H4 (cell line): ENCODE measurements around the gene SOX1. TPM values are rescaled to one million over a fixed set of nuclear protein-coding genes. Genes with fewer than 3 reads are reported as not detected.

Experiments
- DNase-seq: peaks from one replicate; pipeline ENCODE4 v3.0.0-alpha.2; 2015; ENCODE audit warnings: low spot score
- total RNA-seq: library from RNA; depleted of rRNA; stranded (reverse); fragments of >200 nt; shearing (Covaris generic); gene quantifications from 2 replicates; pipeline ENCODE4 v1.2.3, GENCODE V29; 2014

The SOX1 gene
- total RNA-seq, 1 experiment from 2014 or later = not detected

- DNase-seq = no peak
Measured at GRCh38 chr13:112106478-112107141, 39.7 kb downstream of the SOX1 start.

DNA sequence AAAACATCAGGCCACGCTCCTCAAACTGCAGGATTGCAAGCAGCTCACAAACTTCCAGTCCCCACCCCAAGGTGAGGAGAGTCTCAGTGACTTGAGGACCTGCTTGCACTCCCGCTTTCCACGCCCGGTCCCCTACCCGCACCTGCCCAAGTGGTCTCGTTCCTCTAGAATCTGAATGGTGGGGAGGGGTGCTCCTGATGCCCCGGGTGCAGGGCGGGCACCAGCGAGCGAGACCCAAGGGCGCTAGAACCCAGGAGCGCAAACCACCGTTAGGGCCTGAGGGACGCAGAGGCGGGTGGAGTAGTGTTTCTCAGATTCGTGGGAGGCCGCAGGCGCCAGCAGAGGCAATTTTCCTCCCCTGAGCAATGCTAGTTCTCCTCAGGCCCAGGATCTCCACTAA lies 40.3 kb downstream of the SOX1 start:
- DNase-seq = no peak

DNA sequence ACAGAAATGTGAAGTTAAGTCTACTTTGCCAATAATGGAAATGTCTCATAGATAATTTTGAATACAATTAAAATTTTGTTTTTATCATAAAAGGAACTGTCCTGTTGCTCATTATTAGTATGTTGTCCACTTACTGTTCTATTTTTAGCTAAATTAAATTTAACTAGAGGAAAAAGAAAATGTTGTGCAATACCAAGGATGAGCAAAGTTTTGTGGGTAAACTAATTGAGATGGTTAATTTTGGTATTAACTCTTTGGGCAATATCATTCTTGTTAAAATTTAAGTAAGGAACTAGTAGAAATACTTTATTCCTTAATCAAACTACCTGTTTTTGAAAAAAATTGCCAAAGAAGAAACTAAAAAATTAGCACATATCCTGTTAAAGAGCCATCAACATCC lies 43.5 kb downstream of the SOX1 start:
- no peak for DNase-seq

- no peak for DNase-seq
Measured at GRCh38 chr13:112111239-112111857, 44.4 kb downstream of the SOX1 start.

DNA sequence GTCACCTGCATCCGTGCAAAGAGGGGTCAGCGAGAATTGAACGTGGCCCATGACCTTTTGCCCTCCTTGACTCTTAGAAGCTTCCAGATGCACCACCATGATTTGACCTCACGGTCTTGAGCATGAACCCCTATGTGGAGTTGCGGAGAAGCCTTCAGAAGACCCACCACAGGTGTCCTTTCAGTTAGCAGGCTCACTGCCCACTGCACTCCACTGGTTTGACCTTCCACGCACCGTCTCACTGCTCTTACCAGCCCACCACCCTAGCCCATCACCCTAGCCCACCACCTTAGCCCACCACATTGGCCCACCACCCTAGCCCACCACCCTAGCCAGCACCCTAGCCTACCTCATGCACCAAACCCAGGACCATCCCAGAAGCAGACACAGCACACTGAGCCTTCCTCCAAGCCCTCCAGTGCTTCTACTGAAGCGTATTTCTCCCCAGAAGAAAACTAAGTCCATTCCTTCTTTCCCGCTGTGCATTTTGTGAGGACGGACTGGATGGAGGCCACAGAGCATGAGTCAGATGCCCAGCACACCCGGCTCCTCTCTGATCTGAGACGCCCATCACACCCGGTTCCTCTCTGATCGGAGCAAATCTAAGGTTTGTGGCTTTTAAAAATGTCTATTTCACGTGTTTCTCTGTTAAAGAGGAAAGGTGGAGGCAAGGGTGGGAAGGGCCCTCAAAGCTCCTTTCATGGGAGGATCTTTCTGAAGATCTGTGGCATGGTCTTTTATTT lies 45.8 kb downstream of the SOX1 start:
- no peak for DNase-seq

DNA sequence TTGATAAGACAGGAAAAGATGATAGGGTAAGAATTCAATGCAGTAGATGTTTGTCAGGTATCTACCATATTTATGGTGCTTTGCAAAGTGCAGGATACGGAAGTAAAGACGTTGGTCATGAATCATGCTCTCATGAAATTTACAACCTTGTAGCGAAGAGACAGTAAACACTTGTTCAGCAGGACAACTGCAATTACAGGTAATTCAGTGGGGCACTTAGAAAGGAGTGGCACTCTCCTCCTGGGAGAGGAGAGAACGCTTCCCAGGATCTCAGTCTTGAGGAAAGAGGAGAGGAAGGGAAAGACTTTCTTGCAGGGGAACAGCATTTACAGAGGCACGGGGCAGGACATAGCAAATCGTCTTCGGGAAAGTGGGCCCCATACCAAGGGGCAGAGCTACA lies 46.4 kb downstream of the SOX1 start:
- no peak for DNase-seq

- DNase-seq = no peak
Measured at GRCh38 chr13:112113851-112114250, 46.9 kb downstream of the SOX1 start.

- DNase-seq = no peak
Measured at GRCh38 chr13:112114391-112114790, 47.4 kb downstream of the SOX1 start.

GRCh38 chr13:112115403-112116091 lies 48.6 kb downstream of the SOX1 start:
- DNase-seq = no peak

DNA sequence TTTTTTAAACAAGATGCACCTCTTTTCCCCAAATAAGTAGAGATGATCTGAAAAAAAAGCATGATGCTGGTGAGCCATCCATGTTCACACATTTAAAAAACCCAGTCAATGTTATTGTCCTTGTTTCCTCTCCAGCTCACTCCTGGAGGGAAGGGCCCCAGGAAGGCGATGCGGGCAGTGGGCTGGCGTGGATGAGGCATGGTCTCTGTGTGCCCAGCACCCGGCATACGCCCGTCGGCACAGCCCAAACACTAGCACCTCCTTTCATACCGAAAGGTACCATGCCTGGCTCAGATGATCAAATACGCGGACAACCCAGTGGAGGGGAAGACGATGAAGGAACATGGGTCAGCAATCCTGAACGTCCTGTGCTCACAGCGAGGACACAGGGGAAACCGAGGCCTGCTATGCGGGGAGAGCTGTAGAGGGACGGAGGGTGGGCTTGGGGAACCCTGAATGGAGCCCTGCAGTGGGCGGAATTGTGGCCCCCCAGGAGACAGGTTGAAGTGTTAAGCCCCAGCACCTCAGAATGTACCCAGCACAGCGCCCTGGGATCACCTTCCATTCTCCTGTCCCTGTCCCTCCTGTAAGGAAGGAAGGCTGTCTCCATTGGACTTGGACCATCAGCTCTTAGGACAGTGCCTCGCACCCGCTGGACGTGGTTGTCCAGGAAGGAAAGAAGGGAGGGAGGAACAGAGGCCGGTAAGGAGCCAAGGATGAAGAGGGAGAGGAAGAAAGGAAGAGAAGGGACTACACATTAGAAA lies 49.4 kb downstream of the SOX1 start:
- DNase-seq = no peak

GRCh38 chr13:112117258-112117954 lies 50.5 kb downstream of the SOX1 start:
- DNase-seq = no peak

- DNase-seq = no peak
Measured at GRCh38 chr13:112117955-112118302, 51.0 kb downstream of the SOX1 start.

DNA sequence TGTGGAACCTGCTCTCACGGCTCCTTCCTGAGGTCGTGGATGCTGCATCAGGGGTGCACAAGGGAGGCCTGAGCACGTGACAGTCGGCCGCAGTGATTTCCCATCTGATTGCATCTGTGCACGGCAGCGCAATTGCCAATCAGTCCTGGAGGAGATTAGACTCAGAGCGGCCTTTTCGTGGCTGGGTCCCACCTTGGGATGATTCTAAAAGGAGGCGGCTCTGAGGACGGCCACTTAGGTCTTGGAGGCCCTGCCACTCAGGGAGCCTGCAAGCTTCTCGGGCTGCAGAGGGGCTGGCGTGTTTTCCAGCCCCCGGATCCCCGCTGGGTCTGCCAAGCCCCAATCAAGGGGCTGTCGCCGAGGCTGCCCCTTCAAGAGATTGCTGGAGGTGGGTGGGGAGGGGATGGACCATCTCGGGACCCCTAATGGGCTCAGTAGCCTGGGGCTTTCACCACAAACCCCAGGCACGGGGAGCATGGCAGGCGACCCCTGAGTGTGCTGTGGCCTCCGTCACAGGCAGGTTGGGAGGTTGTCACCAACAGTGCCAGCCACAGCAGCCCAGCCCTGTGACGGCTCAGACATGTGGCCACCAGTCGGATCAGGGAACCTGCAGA lies 51.6 kb downstream of the SOX1 start:
- DNase-seq = no peak

- no peak for DNase-seq
Measured at GRCh38 chr13:112119192-112120030, 52.5 kb downstream of the SOX1 start.

GRCh38 chr13:112120031-112120373 lies 53.1 kb downstream of the SOX1 start:
- no peak for DNase-seq
